ENCODE data around the gene NPAS2. TPM values are rescaled to one million over a fixed set of nuclear protein-coding genes. Genes with fewer than 3 reads are reported as not detected.

NPAS2 gene
- total RNA-seq, 2 donors from 2014 or later, result 33.9 to 38.3 TPM

DNA sequence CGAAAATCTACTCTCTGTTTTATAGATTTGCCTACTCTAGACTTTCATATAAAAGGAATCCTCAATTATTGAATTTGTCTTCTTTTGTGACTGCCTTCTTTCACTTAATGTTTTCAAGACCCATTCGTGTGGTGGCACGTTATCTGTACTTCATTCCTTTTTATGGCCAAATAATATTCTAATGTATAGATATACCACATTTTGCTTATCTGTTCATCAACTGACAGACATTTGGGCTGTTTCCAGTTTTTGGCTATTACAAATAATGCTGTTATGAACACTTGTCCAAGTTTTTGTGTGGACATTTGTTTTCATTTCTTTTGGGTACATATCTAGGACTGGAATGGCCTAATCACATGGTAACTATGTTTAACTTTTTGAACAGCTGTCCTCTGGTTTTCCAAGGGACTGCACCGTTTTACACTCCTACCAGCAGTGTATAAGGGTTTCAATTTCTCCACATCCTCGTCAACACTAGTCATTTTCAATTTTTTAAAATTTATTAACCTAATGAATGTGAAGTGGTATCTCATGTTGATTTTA lies 9.3 kb upstream of the NPAS2 start:
- no peak for DNase-seq
- TF ChIP-seq, protein P1, sequence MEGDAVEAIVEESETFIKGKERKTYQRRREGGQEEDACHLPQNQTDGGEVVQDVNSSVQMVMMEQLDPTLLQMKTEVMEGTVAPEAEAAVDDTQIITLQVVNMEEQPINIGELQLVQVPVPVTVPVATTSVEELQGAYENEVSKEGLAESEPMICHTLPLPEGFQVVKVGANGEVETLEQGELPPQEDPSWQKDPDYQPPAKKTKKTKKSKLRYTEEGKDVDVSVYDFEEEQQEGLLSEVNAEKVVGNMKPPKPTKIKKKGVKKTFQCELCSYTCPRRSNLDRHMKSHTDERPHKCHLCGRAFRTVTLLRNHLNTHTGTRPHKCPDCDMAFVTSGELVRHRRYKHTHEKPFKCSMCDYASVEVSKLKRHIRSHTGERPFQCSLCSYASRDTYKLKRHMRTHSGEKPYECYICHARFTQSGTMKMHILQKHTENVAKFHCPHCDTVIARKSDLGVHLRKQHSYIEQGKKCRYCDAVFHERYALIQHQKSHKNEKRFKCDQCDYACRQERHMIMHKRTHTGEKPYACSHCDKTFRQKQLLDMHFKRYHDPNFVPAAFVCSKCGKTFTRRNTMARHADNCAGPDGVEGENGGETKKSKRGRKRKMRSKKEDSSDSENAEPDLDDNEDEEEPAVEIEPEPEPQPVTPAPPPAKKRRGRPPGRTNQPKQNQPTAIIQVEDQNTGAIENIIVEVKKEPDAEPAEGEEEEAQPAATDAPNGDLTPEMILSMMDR (IDR thresholded peaks at IDR 0.05), result no peak
- Histone ChIP-seq H3K9ac (ENCODE audit: low read depth in 2 of 2, low read length in 2 of 2) (no peak overlapping the region), H3K27me3 (no peaks in the 10 kb centered on the region), H3K4me3 (no peak overlapping the region), H3K4me1 (no peaks in the 10 kb centered on the region), H3K9me3 (no peaks in the 10 kb centered on the region), H3K36me3 (no peaks in the 10 kb centered on the region), H3K27ac (no peak overlapping the region)
- intact Hi-C loops (cut with DNase I), result no loop called here

DNA sequence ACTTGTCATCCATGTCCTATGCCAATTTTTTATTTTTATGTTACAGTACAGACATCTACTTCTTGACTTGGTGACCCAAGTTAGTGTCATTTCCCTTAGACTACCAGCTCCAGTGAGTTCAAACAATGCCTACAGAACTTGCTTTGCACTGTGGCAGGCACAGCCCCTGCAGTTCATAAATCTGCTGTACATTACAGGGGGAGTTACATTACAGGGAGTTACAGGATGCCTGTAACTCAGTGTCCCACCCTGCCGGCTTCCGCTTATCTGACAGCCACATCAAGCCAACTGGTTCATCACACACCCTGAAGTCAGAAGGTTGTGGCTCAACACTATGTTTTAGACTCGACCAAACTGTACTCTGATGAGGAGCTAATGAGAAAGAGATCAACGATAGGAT lies 7.8 kb upstream of the NPAS2 start:
- Histone ChIP-seq H3K27ac (no peak overlapping the region), H3K4me3 (no peak overlapping the region), H3K27me3 (no peaks in the 10 kb centered on the region), H3K9me3 (no peaks in the 10 kb centered on the region), H3K4me1 (no peaks in the 10 kb centered on the region), H3K9ac (ENCODE audit: low read depth in 2 of 2, low read length in 2 of 2) (no peak overlapping the region), H3K36me3 (no peaks in the 10 kb centered on the region)
- no peak for DNase-seq
- TF ChIP-seq, protein P1 (IDR thresholded peaks at IDR 0.05), result no peak
- intact Hi-C loops (cut with DNase I), result no loop called here

DNA sequence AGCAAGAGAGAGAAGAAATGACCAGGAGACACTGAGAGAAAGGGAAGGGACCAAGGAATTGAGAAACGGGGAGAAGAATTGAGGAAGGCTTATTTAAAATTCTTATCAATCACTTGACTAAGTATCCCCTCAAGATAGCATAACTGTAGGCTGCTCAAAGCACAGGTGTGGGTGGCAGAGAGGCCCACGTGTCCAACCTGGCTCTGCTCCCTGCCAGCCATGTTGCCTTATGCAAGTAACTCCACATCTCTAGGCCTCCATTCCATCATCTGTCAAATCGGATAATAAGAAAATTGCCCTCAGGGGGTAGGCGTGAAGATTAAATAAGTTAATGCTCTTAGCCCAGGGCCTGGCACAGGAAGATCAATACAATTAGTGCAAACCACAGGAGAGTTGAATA lies 7.4 kb upstream of the NPAS2 start:
- intact Hi-C loops (cut with DNase I), result no loop called here
- Histone ChIP-seq H3K4me1 (no peaks in the 10 kb centered on the region), H3K27ac (no peak overlapping the region), H3K36me3 (no peaks in the 10 kb centered on the region), H3K9me3 (no peaks in the 10 kb centered on the region), H3K27me3 (no peaks in the 10 kb centered on the region), H3K9ac (ENCODE audit: low read depth in 2 of 2, low read length in 2 of 2) (no peak overlapping the region), H3K4me3 (no peak overlapping the region)
- no peak for DNase-seq
- TF ChIP-seq, protein P1 (IDR thresholded peaks at IDR 0.05), result no peak

DNA sequence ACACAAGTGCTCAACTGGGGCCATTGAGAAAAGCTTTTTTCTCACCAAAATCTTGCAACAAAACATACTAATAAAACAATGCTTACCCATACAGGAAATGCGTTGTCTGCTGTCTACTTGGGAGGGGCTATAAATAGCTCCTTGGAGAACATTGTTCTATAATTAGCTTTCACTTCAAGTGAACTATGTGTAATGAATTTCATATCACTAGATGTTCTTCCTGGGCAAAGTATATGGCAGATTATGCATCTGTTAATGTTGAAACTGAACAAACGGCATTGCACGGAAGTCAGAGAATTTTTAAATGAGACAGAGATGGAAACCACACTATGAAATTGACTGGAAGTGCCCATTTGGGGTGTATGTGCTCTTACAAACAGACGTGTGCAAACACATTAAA lies 6.4 kb upstream of the NPAS2 start:
- intact Hi-C loops (cut with DNase I), result no loop called here
- Histone ChIP-seq H3K9me3 (no peaks in the 10 kb centered on the region), H3K9ac (ENCODE audit: low read depth in 2 of 2, low read length in 2 of 2) (no peak overlapping the region), H3K4me1 (no peaks in the 10 kb centered on the region), H3K4me3 (no peak overlapping the region), H3K36me3 (no peaks in the 10 kb centered on the region), H3K27ac (peak overlapping the region; percentile 76), H3K27me3 (no peaks in the 10 kb centered on the region)
- TF ChIP-seq, protein P1 (IDR thresholded peaks at IDR 0.05), result no peak
- DNase-seq, result no peak

DNA sequence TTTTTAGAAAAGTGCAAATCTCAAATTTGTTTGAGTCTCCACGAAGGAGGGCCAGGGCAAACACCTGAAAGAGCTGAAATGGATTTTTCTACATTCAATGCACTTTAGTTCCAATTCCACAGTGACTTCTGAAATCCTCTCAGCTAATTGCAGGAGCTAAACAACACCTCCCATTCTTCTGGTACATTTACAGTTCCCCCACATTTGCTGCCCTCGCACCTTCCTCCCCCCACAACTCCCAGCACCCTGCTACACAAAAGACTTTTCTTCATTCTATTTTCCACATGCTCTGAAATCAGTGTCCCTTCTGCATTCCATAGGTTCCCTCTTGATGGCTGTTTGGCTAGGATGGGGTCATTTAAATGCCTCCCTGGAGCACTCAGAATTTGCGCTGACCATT lies 5.9 kb upstream of the NPAS2 start:
- Histone ChIP-seq H3K9me3 (no peaks in the 10 kb centered on the region), H3K27me3 (no peaks in the 10 kb centered on the region), H3K27ac (peak overlapping the region; percentile 76), H3K36me3 (no peaks in the 10 kb centered on the region), H3K9ac (ENCODE audit: low read depth in 2 of 2, low read length in 2 of 2) (peak overlapping the region in 1 of 2 donors; percentile 29), H3K4me3 (no peak overlapping the region), H3K4me1 (no peaks in the 10 kb centered on the region)
- DNase-seq, result no peak
- TF ChIP-seq, protein P1 (IDR thresholded peaks at IDR 0.05), result no peak
- intact Hi-C loops (cut with DNase I), result no loop called here
